Rectal smooth muscle tissue (tissue), 1 donor: ENCODE measurements around the gene BSDC1.

ENCODE experiments used
- H3K27ac ChIP-seq: one replicate; pipeline ENCODE4 v1.7.0; 2013; ENCODE audit warnings: low read depth, low read length, inconsistent platforms
- H3K27me3 ChIP-seq: one replicate; pipeline ENCODE4 v1.7.0; 2013; ENCODE audit warnings: low read length; ENCODE audit not compliant: control insufficient read depth, insufficient read depth
- H3K36me3 ChIP-seq: one replicate; pipeline ENCODE4 v1.7.0; 2013; ENCODE audit warnings: low read length; ENCODE audit not compliant: control insufficient read depth, insufficient read depth
- H3K4me1 ChIP-seq: one replicate; pipeline ENCODE4 v1.7.0; 2013; ENCODE audit warnings: low read length; ENCODE audit not compliant: control insufficient read depth, insufficient read depth
- H3K4me3 ChIP-seq: one replicate; pipeline ENCODE4 v1.7.0; 2013; ENCODE audit warnings: low read length
- H3K9ac ChIP-seq: one replicate; pipeline ENCODE4 v1.7.0; 2013; ENCODE audit warnings: low read length

Gene BSDC1

DNA sequence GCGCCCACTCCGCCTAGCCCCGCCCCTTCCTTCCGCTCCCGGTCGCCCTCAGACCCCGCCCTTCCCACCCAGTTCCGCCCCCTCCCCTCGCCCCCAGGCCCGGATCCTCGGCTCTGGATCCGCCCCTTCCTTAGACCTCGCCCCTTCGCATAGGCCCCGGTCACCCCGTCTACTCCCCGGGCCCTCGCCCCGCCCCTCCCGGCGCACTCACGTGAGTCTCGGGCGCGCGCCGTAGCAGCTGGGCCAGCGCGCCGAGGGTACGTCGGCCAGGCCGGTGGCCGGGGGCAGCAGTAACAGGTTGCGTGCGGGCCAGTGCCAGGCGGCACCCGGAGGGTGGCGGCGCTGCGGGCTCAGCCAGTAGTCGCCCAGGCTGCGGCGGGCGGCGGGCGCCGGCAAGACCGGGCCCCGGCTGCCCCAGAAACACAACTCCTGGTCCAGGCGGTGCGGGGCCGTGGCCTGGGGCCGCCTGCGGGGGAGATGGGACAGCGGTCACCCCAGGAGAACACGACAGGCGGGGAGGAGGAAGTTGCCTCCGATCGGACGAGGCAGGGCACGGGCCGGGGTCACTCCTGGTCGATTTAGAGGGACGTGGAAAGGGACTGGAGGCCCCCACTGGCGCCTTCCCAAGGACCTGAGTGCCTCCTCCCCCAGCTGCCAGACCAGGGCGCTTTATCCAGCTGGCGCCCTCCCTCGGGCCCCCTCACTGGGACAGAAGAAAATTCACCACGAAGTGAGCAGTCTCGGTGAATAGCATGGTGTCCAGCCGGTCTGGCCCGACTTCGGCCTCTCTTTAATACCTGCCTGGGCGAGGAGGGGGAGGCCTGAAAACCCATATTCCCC lies 42.6 kb downstream of the BSDC1 start:
- Histone ChIP-seq H3K9ac (peak overlapping the region; percentile 36), H3K27ac (peak overlapping the region; percentile 87), H3K4me1 (peaks cover 3% of the 10 kb centered on the region), H3K27me3 (no peaks in the 10 kb centered on the region), H3K36me3 (no peaks in the 10 kb centered on the region), H3K4me3 (peak overlapping the region; percentile 75)

DNA sequence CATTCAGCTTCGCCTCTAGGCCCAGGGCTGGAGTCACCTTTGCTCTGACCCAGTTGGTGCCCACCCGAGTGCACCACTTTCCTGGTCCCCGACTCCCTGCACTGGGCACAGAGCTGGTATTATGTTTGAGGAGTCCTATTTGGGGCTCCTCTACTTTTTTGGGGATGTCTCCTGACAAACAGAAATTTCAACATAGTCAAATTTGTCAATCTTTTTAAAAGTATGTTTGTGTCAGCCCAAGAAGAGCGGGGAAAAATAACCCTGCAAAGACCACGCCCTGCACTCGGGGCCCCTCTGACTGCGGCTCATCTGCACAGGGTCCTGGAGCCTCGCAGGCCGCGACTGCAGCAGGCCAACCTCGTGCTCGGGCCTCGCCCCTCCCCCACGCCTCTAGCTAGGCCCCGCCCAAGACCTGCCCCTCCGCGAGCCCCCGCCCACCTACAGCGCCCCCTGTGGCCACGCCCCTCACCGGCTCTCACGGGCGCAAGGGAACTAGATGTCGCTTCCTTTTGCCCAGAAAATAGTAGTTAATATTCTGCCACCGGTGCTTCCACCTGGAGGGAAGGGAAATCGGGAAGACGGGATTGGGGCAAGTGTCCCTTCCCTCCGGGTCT lies 43.3 kb downstream of the BSDC1 start:
- Histone ChIP-seq H3K27ac (peak overlapping the region; percentile 62), H3K27me3 (no peaks in the 10 kb centered on the region), H3K9ac (no peak overlapping the region), H3K4me1 (peaks cover 3% of the 10 kb centered on the region), H3K4me3 (peak overlapping the region; percentile 73), H3K36me3 (no peaks in the 10 kb centered on the region)

DNA sequence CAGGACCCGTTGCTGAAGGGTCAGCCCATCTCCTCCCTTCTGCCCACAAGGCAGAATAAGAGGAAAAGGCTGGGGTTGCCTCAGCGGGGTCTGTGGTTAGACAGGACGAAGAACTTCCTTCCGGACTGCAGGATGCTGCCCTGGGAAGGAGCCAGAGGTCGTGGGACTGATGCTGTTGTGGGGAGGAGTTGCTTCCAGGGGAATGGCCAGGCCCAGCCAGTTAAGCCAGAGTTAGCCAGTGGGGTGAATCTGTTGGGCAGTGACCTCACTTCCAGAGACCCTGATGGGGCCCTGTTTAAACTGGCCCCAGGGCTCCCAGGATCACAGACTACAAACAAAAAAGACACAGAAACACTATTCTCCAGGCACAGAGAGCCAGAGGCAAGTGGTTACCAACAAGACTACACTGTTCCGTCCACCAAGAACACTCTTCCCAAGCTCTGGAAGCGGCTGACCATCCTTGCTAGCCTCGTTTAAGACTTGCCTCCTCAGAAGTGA lies 45.0 kb downstream of the BSDC1 start:
- H3K4me1 ChIP-seq: peaks cover 3% of the 10 kb centered on the region
- no peak overlapping the region for H3K27ac ChIP-seq
- no peak overlapping the region for H3K4me3 ChIP-seq

DNA sequence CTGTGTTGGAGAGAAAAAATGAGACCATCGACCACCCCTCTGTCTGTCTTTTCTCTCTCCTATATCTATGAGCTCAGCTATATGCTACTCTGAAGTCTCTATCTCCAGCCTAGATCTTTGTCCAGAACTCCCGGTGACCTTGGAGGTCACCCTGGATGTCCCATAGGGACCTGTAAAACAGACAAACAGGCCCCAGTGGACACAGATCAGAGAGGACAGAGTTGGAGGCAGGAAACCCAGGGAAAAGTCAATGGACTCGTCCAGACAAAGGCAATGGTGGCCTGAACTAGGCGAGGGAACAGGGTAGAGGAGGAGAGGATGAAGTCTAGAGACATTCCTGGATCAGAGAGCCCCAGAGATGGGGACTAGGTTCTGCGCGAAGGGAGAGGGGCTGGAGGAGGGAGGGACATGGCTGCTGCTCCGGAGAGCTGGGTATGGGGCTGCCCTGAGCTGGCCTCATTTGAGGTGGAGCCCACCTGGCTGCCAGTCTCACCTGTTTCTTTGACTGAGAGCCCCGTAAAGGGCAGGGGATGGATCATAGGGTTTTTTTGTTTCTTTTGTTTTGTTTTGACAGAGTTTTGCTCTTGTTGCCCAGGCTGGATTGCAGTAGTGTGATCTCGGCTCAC lies 47.6 kb downstream of the BSDC1 start:
- H3K9ac ChIP-seq: no peak overlapping the region
- H3K27ac ChIP-seq: no peak overlapping the region
- no peaks in the 10 kb centered on the region for H3K27me3 ChIP-seq
- H3K36me3 ChIP-seq: no peaks in the 10 kb centered on the region
- H3K4me1 ChIP-seq: no peaks in the 10 kb centered on the region
- no peak overlapping the region for H3K4me3 ChIP-seq

More for the DNA sequence above, 45.0 kb downstream of the BSDC1 start:
- Histone ChIP-seq H3K36me3 (no peaks in the 10 kb centered on the region), H3K27me3 (no peaks in the 10 kb centered on the region), H3K9ac (no peak overlapping the region)

DNA sequence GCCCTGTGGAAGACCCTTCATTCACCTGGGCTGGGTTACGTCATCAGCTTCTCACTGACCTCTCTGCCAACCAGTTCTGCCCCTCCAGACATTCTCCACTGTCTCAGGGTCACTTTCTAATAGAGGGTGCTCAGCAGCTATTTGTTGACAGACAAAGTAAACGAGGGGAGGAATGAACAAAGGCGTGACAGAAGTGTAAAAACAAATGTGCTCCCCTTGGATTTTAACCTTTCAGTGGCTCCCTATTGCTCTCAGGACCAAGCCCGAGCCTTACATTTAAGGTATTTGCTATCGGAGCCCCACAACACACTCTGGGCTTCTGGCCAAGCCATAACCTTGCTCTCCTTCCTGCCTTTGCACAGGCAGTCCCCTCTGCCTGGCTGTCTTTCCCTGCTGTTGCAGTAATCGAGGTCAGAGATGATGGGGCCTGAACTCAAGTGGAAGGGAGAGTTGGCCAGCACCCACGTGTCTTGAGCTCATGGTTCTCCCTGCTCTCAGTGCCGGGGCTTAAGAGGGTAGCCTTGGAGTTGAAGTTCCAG lies 48.9 kb downstream of the BSDC1 start:
- no peaks in the 10 kb centered on the region for H3K27me3 ChIP-seq
- H3K27ac ChIP-seq: no peak overlapping the region
- no peak overlapping the region for H3K9ac ChIP-seq
- H3K36me3 ChIP-seq: no peaks in the 10 kb centered on the region
- H3K4me3 ChIP-seq: no peak overlapping the region
- no peaks in the 10 kb centered on the region for H3K4me1 ChIP-seq

DNA sequence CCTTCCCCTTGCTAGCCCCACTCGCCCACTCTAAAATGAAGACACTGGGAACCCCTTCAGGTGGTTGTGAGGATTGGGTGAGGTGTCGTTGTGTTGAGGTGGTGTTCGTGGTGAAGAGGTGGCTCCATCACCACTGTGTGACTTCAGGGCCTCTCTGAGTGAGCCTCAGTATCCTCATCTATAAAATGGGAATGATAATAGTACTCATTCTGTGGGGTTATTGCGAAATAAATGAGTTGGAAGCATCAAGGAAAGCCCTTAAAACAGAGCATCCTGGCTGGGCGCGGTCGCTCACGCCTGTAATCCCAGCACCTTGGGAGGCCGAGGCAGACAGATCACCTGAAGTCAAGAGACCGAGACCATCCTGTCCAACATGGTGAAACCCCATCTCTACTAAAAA lies 51.5 kb downstream of the BSDC1 start:
- Histone ChIP-seq H3K27ac (no peak overlapping the region), H3K4me3 (no peak overlapping the region), H3K27me3 (no peaks in the 10 kb centered on the region), H3K4me1 (no peaks in the 10 kb centered on the region), H3K9ac (no peak overlapping the region), H3K36me3 (no peaks in the 10 kb centered on the region)

DNA sequence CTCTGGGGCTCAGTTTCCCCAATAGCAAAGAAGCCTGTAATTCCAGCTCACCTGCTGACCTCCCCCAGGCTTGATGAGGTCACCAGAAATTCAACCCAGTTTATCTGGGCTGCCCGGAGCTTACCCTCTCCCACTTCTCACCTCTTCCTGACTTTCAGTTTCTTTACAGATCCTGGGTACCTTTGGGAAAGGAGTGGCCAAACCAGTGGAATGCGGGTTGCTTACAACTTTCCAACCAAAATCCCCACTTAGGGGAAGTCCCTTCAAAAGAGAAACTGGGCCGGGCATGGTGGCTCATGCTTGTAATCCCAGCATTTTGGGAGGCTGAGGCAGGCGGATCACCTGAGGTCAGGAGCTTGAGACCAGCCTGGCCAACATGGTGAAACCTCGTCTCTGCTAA lies 52.3 kb downstream of the BSDC1 start:
- no peaks in the 10 kb centered on the region for H3K36me3 ChIP-seq
- H3K4me1 ChIP-seq: no peaks in the 10 kb centered on the region
- H3K9ac ChIP-seq: no peak overlapping the region
- H3K4me3 ChIP-seq: no peak overlapping the region
- no peak overlapping the region for H3K27ac ChIP-seq
- H3K27me3 ChIP-seq: no peaks in the 10 kb centered on the region

DNA sequence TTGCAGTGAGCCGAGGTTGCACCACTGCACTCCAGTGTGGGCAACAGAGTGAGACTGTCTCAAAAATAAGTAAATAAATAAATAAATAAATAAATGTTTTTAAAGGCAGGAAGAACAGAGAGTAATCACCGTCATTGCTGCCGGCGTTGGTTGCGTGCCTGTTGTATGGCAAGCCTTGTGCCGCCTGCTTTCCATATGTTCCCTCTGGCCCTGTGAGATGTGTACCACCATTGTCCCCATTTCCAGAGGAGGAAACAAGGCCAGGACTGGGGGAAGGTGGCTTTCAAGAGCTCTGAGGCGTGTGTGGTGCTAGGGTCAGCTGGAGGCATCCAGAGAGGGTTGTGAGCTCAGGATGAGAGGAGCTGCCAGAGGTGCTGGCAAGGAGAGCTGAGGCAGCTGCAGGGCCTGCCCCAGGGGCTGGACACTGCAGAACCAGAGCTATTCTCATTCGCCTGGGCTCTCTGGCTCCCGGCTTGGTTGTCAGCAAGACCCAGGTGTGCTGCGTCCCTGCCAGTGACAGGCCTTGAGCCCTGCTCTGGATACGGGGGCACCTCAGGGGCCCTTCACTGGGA lies 53.0 kb downstream of the BSDC1 start:
- H3K4me3 ChIP-seq: no peak overlapping the region
- H3K9ac ChIP-seq: no peak overlapping the region
- H3K36me3 ChIP-seq: no peaks in the 10 kb centered on the region
- no peaks in the 10 kb centered on the region for H3K27me3 ChIP-seq
- no peaks in the 10 kb centered on the region for H3K4me1 ChIP-seq
- no peak overlapping the region for H3K27ac ChIP-seq

DNA sequence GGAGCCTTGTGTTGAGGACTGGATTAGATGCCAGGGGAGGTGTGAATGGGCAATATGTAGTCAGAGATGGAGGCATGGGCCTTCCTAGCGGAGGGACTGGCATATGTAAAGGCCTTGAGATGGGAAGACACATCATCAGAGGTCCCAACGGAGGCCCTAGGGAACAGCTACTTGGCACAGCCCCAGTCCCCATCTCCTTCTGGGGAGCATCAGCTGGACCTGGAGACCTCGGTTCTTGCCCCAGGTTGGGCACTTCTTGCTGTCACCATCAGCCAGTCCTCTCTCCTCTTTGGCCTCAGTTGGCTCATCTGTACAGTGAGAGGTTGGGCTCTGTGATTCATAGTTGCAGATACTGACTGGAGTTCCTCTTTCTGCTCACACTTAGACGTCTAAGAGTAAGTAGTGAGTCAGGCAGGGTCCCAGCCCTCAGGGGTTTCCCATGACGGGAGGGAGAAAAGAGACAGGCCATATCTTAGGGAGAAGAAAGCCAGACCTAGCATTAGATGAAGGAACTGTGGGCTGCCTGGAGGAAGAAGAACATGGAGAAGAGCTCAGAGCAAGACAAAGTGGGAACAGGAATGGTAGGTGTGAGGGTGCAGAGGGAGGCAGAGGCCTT lies 54.8 kb downstream of the BSDC1 start:
- no peaks in the 10 kb centered on the region for H3K36me3 ChIP-seq
- H3K4me1 ChIP-seq: peaks cover 3% of the 10 kb centered on the region
- no peak overlapping the region for H3K4me3 ChIP-seq
- H3K9ac ChIP-seq: no peak overlapping the region
- H3K27ac ChIP-seq: no peak overlapping the region
- no peaks in the 10 kb centered on the region for H3K27me3 ChIP-seq

DNA sequence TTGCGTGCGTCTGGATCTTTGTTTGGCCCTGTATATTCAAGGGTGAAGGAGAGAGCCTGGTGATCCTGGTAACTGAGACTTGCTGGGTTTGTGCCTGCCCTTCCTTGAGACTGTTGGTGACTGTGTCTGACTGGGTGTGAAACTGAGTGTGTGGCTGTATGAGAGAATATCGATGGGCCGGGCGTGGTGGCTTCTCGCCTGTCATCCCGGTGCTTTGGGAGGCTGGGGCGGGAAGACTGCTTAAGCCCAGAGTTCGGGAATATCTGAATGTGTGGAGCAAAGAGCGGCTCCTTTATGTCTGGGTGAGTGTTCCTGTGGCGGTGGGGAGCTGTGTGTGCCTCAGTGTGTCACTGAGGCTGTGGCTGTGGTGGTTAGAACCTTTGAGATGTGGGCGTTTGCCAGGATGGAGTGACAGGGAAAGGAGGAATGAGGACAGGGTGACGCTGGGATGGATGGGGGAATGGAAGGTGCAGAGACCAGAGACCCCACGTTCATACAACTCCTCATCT lies 55.5 kb downstream of the BSDC1 start:
- no peak overlapping the region for H3K4me3 ChIP-seq
- peaks cover 3% of the 10 kb centered on the region for H3K4me1 ChIP-seq
- no peak overlapping the region for H3K9ac ChIP-seq
- H3K27ac ChIP-seq: no peak overlapping the region
- peaks cover 2% of the 10 kb centered on the region for H3K36me3 ChIP-seq
- no peaks in the 10 kb centered on the region for H3K27me3 ChIP-seq

DNA sequence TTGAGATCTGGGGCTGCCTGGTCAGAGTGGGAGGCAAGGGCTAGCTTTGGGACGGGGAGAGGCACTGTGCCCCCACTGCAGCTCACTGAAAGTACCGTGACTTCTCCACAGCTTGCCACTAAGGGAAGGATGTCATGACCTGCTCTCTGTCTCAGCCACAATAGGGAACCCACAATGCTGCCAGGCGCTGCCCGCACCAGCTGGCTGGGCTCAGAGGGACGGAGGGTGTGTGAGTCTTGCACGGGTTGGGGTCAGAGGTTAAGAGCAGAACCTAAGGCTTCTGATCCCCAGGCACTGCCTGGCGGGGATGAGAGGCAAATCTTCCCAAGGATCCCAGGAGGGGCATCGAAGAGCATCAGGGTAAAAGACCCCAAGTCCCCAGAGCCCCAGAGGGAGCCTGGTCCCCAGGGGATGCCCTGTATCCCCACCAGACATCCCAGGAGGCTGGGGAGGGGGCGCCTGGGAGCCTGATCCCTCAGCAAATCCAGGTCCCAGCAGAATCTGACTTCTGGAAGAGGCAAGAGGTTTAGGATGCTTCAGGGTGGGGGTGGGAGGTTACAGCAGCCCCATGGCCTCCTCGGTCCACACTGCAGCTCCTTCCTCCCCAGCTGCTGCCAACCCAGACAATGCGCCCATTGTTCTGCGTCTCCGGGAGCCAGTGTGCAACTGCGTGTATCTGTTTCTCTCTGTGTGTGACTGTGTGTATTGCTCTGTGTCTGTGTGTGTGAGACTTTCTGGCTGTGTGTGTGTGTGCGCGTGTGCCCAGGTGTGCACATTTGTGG lies 56.2 kb downstream of the BSDC1 start:
- H3K4me3 ChIP-seq: no peak overlapping the region
- peaks cover 6% of the 10 kb centered on the region for H3K36me3 ChIP-seq
- no peak overlapping the region for H3K9ac ChIP-seq
- H3K4me1 ChIP-seq: peaks cover 3% of the 10 kb centered on the region
- no peaks in the 10 kb centered on the region for H3K27me3 ChIP-seq
- H3K27ac ChIP-seq: no peak overlapping the region
